HG03442 (cell line): ENCODE data around the gene LHFPL6.

ENCODE experiments used
- ATAC-seq: cut with Tn5 transposase; IDR thresholded peaks from one replicate; pipeline ENCODE4 v1.9.1; 2021; ENCODE audit warnings: mild to moderate bottlenecking, moderate library complexity; ENCODE audit not compliant: unreplicated experiment

Gene LHFPL6

GRCh38 chr13:39481491-39481890 is 121.5 kb downstream of the LHFPL6 start:
- no peak for ATAC-seq

- ATAC-seq, result no peak
Measured at GRCh38 chr13:39474600-39474999, 128.4 kb downstream of the LHFPL6 start.

- ATAC-seq, result no peak
Measured at GRCh38 chr13:39469676-39470075, 133.3 kb downstream of the LHFPL6 start.

- ATAC-seq, result no peak
Measured at GRCh38 chr13:39468306-39468705, 134.7 kb downstream of the LHFPL6 start.

GRCh38 chr13:39463611-39464010 is 139.4 kb downstream of the LHFPL6 start:
- no peak for ATAC-seq

GRCh38 chr13:39462906-39463305 is 140.1 kb downstream of the LHFPL6 start:
- no peak for ATAC-seq

GRCh38 chr13:39462428-39462827 is 140.6 kb downstream of the LHFPL6 start:
- no peak for ATAC-seq

- ATAC-seq, result no peak
Measured at GRCh38 chr13:39461685-39462266, 141.2 kb downstream of the LHFPL6 start.

GRCh38 chr13:39457274-39457673 is 145.7 kb downstream of the LHFPL6 start:
- ATAC-seq, result no peak

- ATAC-seq, result no peak
Measured at GRCh38 chr13:39455521-39456175, 147.3 kb downstream of the LHFPL6 start.

GRCh38 chr13:39452834-39453233 is 150.2 kb downstream of the LHFPL6 start:
- ATAC-seq, result no peak

GRCh38 chr13:39452417-39452816 is 150.6 kb downstream of the LHFPL6 start:
- no peak for ATAC-seq

GRCh38 chr13:39451860-39452301 is 151.1 kb downstream of the LHFPL6 start:
- no peak for ATAC-seq

- ATAC-seq, result no peak
Measured at GRCh38 chr13:39451301-39451700, 151.7 kb downstream of the LHFPL6 start.

- ATAC-seq, result no peak
Measured at GRCh38 chr13:39450176-39450575, 152.8 kb downstream of the LHFPL6 start.

GRCh38 chr13:39448834-39449233 is 154.2 kb downstream of the LHFPL6 start:
- ATAC-seq, result no peak

GRCh38 chr13:39446865-39447264 is 156.1 kb downstream of the LHFPL6 start:
- ATAC-seq, result no peak

GRCh38 chr13:39444866-39445265 is 158.1 kb downstream of the LHFPL6 start:
- no peak for ATAC-seq

- ATAC-seq, result no peak
Measured at GRCh38 chr13:39433651-39434050, 169.3 kb downstream of the LHFPL6 start.

GRCh38 chr13:39432196-39432595 is 170.8 kb downstream of the LHFPL6 start:
- ATAC-seq, result no peak

GRCh38 chr13:39422845-39423565 is 180.0 kb downstream of the LHFPL6 start:
- ATAC-seq, result no peak

GRCh38 chr13:39419876-39420275 is 183.1 kb downstream of the LHFPL6 start:
- ATAC-seq, result no peak
